HL-60/S4 treated with retinoic acid at 250 ng/mL for 4 days and 3 days (cell line): ENCODE data around the gene CDC42SE2.
"Not testable (repeated sequence)": the region's sequence is repeated elsewhere in the genome, so short reads cannot be mapped to it uniquely, and the experiment has no call there.

Experiments
- in situ Hi-C: fragments of 300-500 bp; cut with MboI; formaldehyde crosslinking; loops from 2 replicates; pipeline ENCODE4 v1.7.0; 2022; ENCODE audit warnings: low sequenced_read_pairs

CDC42SE2 gene

DNA sequence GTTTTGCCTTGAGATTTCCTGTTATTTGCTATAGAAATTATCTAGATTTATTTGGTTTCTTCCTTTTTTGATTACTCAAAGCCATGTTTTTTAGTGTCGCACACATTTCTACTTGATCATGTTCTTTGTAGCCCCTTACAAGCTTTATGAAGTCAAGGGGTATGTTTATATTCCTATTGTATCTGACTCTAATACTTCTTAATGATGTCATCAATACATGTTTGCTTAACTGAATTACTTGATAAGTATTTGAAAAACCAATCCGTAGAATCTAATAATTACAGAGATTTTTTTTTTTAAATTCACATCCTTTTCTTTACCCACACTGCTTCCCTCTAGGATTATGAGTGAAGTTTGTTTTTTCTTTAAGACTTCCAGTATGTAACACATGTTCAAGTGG lies 53.0 kb downstream of the CDC42SE2 start:
- in situ Hi-C loops = no loop called here

DNA sequence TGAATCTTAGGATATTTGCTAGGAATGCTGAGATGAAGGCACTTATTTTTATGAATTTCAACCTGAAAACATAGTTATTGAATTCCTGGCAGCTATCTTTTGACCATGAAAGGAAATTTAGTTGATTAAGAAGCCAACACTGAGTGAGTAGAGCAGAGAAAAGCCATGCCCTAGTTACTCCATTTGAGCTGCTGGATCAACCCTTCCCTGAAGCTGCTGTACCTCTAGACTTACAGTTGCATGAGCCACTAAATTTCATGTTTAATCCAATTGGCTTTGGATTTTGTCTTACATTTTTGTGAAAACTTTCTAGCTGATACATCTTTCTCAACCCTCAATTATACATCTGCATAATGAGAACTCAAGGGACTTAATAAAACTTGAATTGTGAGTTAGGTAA lies 54.6 kb downstream of the CDC42SE2 start:
- in situ Hi-C loops = no loop called here

DNA sequence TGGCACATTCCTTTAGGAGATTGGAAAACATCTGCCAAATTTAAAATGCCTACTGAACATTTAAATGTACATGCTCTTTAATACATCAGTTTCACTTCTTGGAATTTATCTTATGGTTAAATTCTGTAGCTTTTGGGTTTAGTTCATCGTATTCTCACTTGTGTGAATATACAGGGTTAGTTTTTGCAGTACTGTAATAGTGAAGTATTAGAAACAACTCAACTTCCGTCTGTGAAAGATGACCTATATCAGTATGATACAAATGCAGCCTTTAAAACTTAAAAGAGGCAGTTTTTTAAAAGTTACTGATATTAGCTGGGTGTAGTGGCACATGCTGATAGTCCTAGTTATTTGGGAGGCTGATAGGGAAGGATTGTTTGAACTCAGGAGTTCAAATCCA lies 57.2 kb downstream of the CDC42SE2 start:
- in situ Hi-C loops = no loop called here

DNA sequence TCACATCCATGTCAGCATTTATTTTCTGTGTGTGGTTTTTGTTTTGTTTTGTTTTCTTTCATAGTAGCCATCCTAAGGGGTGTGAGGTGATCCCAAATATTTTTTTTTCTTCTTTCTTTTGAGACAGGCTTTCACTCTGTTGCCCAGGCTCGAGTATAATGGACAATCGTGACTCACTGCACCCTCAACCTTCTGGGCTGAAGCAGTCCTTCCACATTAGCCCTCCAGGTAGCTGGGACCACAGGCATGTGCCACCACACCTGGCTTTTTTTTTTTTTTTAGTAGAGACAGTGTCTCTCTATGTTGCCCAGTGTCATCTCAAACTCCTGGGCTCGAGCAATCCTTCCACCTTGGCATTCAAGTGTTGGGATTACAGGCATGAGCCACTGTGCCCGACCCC lies 59.1 kb downstream of the CDC42SE2 start:
- in situ Hi-C loops = no loop called here

DNA sequence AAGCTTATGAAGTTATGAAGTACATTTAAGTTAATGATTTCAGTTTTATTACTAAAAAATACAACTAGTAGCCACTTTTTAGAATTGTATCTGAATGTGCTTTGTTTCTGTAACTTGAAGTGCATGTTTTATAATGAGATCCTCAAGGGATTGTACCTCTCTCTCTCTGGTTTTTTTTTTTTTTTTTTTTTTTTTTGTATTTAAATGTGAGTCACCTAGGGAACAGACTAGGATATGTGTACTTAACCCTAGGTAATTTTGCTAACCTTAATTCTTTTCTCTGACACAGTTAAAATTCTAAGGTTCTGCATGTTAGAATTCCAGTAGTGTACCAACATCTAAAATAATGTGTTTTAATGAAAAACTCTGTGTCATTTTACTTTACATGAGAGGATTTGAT lies 59.5 kb downstream of the CDC42SE2 start:
- in situ Hi-C loops = no loop called here

DNA sequence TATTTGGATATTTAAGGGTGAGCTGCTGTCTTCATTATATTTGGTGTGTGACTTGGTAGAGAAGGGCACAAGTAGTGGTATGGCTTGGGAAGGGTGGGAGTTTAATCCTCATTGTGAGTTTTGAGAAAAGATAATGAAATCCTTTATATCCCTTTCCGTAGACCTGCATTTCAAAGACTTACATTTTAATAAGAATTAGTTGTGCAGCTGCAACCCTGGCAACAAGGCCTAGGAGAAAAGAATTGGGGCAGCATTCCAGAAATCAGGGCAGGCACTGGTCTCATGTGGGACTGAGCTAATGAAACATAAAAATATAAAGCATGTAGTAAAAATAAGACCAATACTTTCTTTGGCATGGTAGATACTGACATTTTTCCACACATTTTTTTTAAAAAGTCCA lies 60.5 kb downstream of the CDC42SE2 start:
- in situ Hi-C loops = no loop called here

DNA sequence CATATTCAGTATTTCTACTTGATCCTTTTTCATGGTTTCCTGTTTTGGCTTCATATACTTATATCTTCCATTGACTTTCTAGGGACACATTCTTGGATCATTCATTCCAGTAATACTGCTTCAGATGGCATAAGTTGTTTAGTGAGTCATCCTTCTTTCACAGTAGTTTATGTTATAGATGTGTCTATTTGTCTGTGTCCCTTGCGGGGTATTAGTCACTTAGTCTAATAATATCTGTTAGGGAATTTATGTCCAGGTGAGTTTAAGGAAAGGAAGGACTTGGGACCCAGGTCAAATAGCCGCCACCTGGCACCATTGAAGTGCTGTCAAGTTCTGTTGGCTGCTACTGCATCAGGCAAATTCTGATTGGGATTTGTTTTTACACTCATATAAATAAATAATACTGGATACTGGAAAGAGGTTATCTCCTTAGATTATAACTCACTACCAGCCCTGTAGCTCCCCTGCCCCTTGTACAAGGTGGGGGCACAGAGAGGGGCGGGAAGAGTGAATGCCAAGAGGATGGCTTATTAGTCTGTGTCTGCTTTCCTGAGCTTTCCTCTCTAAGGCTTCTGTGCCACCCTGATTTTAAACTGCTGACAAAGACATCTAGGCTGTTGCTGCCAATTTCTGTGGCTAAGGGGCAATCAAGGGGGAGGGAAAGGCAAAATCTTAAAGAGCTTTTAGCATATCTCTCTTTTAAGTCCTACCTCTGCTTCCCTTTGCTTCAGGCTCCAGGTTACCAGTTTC lies 64.9 kb downstream of the CDC42SE2 start:
- in situ Hi-C loops = no loop called here

DNA sequence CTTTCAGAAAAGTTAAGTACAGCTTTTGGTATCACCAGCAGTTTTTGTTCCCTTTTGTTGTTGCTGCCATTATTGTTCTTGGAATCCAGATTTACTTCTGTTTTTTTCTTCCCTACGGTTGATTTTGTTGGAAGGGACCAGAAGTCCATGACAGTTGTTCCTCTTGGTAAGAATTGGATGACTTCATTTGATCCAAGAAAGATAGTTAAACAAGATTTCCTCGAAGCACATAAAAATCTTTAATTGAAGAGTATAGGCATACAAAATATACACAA lies 65.4 kb downstream of the CDC42SE2 start:
- in situ Hi-C loops = no loop called here

DNA sequence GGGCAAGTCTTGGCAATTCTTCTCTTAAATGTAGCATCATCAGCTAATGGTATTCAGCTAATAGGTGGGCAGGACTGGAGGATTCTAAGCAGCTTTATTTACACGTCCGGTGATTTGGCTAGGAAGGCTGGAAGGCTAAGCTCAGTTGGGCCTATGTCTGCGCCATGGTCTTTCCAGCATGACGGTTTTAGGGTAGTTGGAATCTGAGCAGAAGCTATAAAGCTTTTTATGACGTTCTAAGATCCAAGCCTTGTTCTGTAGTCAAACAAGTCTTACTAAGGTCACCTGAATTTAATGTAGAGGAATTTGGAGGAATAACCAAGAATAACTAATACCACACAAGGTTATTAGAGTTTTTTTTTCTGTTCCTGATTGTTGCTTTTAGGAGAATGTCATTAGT lies 66.2 kb downstream of the CDC42SE2 start:
- in situ Hi-C loops = no loop called here

DNA sequence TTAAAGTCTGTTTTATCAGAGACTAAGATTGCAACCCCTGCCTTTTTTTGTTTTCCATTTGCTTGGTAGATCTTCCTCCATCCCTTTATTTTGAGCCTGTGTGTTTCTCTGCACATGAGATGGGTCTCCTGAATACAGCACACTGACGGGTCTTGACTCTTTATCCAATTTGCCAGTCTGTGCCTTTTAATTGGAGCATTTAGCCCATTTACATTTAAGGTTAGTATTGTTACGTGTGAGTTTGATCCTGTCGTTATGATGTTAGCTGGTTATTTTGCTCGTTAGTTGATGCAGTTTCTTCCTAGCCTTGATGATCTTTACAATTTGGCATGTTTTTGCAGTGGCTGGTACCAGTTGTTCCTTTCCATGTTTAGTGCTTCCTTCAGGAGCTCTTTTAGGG lies 71.9 kb downstream of the CDC42SE2 start:
- in situ Hi-C loops = not testable (repeated sequence)

DNA sequence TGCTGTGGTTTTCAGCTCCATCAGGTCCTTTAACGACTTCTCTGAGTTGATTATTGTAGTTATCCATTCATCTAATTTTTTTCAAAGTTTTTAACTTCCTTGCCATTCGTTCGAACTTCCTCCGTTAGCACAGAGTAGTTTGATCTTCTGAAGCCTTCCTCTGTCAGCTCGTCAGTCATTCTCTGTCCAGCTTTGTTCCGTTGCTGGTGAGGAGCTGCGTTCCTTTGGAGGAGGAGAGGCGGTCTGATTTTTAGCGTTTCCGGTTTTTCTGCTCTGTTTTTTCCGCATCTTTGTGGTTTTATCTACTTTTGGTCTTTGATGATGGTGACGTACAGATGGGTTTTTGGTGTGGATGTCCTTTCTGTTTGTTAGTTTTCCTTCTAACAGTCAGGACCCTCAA lies 72.9 kb downstream of the CDC42SE2 start:
- in situ Hi-C loops = not testable (repeated sequence)

DNA sequence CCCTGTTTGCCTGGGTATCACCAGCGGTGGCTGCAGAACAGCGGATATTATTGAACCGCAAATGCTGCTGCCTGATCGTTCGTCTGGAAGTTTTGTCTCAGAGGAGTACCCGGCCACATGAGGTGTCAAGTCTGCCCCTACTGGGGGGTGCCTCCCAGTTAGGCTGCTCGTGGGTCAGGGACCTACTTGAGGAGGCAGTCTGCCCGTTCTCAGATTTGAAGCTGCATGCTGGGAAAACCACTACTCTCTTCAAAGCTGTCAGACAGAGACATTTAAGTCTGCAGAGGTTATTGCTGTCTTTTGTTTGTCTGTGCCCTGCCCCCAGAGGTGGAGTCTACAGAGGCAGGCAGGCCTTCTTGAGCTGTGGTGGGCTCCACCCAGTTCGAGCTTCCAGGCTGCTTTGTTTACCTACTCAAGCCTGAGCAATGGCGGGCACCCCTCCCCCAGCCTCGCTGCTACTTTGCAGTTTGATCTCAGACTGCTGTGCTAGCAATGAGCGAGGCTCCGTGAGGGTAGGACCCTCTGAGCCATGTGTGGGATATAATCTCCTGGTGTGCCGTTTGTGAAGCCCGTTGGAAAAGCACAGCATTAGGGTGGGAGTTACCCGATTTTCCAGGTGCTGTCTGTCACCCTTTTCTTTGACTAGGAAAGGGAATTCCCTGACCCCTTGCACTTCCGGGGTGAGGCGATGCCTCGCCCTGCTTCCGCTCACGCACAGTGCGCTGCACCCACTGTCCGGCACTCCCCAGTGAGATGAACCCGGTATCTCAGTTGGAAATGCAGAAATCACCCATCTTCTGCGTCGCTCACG lies 73.6 kb downstream of the CDC42SE2 start:
- in situ Hi-C loops = not testable (repeated sequence)

DNA sequence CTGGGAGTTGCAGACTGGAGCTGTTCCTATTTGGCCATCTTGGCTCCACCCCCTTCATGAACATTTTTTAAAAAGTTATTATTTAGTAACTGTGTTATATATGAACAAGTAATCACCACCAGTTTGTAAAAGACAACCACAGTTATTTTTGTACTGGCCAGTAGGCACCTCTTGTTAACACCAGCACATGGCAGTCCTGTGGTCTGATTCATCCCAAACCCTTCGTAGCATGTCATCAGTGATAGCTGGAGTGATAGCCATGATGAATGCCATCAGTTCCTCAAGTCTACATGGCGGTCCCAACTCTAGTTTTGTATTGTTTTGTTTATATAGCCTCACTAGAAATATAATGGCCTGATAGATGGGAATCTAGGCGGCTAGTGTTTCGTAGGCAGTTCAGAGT lies 74.2 kb downstream of the CDC42SE2 start:
- in situ Hi-C loops = no loop called here

DNA sequence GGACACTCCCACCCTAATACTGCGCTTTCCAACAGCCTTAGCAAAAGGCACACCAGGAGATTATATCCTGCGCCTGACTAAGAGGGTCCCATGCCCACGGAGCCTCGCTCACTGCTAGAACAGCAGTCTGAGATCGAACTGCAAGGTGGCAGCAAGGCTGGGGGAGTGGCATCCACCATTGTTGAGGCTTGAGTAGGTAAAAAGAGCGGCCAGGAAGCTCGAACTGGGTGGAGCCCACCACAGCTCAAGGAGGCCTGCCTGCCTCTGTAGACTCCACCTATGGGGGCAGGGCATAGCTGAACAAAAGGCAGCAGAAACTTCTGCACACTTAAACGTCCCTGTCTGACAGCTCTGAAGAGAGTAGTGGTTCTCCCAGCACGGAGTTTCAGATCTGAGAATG lies 80.4 kb downstream of the CDC42SE2 start:
- in situ Hi-C loops = not testable (repeated sequence)

DNA sequence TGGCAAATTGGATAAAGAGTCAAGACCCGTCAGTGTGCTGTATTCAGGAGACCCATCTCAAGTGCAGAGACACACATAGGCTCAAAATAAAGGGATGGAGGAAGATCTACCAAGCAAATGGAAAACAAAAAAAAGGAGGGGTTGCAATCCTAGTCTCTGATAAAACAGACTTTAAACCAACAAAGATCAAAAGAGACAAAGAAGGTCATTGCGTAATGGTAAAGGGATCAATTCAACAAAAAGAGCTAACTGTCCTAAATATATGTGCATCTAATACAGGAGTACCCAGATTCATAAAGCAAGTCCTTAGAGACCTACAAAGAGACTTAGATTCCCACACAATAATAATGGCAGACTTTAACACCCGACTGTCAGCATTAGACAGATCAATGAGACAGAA lies 82.4 kb downstream of the CDC42SE2 start:
- in situ Hi-C loops = not testable (repeated sequence)

DNA sequence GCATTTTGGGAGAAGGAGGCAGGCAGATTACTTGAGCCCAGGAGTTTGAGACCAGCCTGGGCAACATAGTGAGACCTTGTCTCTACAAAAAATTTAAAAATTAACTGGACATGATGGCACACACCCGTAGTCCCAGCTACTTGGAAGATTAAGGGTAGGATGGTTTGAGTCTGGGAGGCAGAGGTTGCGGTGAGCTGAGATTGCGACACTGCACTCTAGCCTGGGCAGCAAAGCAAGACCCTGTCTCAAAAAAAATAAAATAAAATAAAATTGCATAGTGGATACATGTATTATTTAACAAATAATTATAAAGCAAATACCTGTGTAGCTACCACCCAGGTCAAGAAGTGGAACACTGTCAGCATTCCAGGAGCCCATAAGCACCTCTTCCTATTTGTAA lies 90.1 kb downstream of the CDC42SE2 start:
- in situ Hi-C loops = no loop called here

DNA sequence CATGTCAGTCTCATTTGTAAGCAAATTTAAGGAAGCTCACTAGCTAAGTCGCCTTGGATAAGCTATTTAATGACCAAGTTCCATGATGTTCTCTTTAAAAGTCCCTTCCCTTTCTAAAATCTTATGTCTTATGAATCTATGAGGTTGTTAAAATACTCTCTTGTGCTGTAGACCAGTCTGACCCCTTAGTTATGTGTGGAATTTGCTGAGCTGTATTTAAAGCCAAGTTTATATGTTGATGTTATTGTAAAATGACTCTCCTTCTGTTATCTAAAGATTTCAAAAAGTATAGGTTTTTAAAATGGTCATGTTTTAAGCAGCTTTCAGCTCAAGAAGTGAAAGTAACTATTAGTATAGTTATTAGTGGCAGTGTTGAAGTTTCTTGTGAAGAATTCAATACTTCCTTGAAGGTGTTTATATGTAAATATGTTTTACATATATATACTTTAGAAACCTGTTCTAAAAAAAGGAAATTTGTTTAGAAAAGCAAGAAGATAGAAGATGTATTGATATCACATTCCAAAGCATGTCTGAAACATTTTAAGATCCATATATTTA lies 92.2 kb downstream of the CDC42SE2 start:
- in situ Hi-C loops = no loop called here

DNA sequence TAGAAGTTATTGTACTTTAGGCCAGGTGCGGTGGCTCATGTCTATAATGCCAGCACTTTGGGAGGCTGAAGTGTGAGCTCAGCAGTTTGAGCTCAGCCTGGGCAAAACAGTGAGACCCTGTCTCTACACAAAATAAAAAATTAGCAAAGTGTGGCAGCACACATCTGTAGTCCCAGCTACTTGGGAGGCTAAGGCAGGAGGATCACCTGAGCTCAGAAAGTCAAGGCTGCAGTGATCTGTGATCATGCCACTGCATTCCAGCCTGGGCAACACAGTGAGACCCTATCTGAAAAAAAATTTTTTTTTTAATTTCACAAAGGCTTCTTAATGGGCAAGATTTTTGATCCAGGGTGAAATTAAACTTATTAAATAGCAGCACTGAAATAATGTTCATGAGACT lies 92.8 kb downstream of the CDC42SE2 start:
- in situ Hi-C loops = no loop called here

DNA sequence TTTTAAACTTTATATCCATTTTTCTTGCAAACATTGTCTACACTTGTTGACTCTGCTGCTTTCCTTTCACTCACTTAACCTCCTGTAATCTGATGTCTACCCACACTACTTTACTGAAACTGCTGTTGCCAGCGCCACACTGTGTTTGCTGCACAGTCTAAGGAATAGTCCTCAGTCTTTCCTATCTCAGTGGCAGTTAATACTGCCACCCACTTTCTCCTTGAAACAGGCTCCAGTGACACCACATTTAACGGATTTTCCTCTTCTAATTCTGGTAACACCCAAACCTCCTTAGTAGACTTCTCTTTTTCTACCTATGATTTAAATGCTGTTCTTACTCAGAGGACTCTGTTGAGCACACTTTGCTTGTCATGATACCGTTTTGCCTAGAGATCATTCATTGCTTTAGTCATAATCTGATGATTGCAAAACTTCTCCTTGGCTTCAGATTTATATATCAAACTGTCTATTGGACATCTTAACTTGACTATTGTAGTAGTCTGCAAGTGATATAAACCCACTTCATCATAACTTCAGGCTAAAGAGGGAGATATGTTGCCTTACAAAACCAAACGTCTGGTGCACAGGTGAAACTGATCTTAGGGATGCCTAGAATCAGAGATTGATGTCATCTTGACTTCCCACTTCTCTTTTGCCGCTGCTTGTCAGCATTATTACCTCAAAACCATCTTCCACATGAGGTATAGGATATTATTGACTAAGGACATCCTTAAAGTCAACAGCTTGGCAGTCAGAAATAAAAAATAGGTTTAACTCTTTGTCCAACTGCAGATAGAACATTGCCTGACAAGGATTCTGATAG lies 94.1 kb downstream of the CDC42SE2 start:
- in situ Hi-C loops = no loop called here

DNA sequence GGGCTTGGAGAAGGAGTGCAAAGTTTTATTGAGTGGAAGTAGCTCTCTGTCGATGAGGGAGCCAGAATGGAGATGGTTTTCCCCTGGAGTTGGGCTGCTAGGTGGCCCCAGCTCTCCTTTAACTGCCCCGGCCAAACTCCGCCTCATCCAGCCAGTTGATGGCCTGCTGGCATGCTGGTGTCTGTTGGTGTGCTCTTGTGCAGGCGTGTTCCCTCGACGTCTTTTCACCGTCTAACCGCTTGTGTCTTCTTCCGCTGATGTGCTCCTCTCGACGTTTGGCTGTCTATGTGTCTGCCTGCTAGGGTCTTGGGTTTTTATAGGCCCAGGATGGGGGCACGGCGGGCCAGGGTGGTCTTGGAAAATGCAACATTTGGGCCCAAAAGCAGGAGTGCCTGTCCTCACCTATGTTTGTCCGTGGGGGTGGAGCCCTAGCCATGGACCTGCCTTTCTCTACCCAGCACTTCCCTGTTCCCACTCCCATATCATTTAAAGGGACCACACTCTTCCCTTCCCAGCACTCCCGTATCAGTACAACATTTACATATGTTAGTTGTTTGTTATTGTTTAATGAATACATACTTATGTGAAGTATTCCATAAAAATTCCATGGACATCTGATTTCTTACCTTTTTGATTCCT lies 97.9 kb downstream of the CDC42SE2 start:
- in situ Hi-C loops = no loop called here
